B cell (primary cell): ENCODE measurements around the gene NUDT14.

ENCODE experiments used
- EZH2 ChIP-seq: IDR thresholded peaks from 2 replicates; pipeline ENCODE4 v1.6.1; 2012; ENCODE audit warnings: borderline replicate concordance, low read depth, mild to moderate bottlenecking, moderate library complexity, low read length; ENCODE audit not compliant: insufficient read depth, poor library complexity, severe bottlenecking
- TF ChIP-seq, protein P1 (sequence below): fragments of 200-600 bp; IDR thresholded peaks from one replicate; pipeline ENCODE4 v1.8.0; 2022; ENCODE audit warnings: antibody characterized with exemption, mild to moderate bottlenecking

DNA sequence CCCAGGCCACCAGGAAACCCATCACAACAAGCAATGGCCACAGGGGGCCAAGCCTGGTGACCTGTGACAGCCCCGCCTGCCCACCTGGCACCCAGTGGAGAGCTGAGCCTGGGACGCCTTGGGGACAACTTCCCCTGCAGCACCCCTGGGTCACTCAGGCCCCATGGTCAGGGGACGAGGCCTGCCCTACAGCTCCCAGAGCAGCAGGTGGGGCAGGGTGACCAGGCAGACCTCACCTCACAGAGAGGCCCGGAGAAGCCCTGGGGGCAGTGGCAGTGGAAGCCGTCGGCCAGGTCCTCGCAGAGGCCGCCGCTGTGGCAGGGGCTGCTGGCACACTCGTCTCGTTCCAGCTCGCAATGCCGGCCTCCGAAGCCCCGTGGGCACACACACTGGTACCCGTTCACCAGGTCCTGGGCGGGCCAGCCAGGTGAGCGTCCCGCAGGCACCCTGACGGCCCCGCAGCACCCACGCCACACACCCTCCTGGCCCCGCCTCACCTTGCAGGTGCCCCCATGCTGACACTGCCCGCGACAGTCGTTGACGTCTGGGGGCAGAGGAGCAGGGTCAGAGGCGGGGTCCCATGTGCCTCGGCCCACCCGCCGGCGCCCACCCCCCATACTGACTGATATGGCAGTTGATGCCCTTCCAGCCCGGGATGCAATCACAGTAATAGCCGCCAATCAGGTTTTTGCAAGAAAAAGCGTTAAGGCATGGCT is 30.6 kb downstream of the NUDT14 start:
- TF ChIP-seq, protein P1, sequence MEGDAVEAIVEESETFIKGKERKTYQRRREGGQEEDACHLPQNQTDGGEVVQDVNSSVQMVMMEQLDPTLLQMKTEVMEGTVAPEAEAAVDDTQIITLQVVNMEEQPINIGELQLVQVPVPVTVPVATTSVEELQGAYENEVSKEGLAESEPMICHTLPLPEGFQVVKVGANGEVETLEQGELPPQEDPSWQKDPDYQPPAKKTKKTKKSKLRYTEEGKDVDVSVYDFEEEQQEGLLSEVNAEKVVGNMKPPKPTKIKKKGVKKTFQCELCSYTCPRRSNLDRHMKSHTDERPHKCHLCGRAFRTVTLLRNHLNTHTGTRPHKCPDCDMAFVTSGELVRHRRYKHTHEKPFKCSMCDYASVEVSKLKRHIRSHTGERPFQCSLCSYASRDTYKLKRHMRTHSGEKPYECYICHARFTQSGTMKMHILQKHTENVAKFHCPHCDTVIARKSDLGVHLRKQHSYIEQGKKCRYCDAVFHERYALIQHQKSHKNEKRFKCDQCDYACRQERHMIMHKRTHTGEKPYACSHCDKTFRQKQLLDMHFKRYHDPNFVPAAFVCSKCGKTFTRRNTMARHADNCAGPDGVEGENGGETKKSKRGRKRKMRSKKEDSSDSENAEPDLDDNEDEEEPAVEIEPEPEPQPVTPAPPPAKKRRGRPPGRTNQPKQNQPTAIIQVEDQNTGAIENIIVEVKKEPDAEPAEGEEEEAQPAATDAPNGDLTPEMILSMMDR = no peak
- no peak for TF ChIP-seq EZH2
